ENCODE results near the gene SRP68. TPM values are rescaled to one million over a fixed set of nuclear protein-coding genes. Genes with fewer than 3 reads are reported as not detected.
A peak's percentile ranks its signal among the peaks of the same experiment; 100 is the strongest.

SRP68 gene
- total RNA-seq, 2 donors from 2014 or later = 73.9 to 78.0 TPM

- H3K27me3 Mint-ChIP-seq (ENCODE audit: insufficient read depth) = no peaks in the 10 kb centered on the region
Measured at GRCh38 chr17:76003915-76004314, 68.4 kb downstream of the SRP68 start.

GRCh38 chr17:76002100-76002499, 70.2 kb downstream of the SRP68 start:
- no peaks in the 10 kb centered on the region for H3K27me3 ChIP-seq (ENCODE audit: control insufficient read depth, insufficient read depth, low read length, poor library complexity, severe bottlenecking)
- Mint-ChIP-seq H3K27ac (no peak overlapping the region), H3K4me1 (no peaks in the 10 kb centered on the region), H3K4me3 (no peak overlapping the region), H3K36me3 (ENCODE audit: low read depth) (peaks cover 18% of the 10 kb centered on the region), H3K27me3 (ENCODE audit: insufficient read depth) (no peaks in the 10 kb centered on the region), H3K9me3 (no peaks in the 10 kb centered on the region)
- no peak overlapping the region for H3K27ac ChIP-seq (ENCODE audit: low read depth, low read length)
- H3K9ac ChIP-seq (ENCODE audit: extremely low read depth, low read length, poor library complexity, severe bottlenecking) = no peak overlapping the region
- no peaks in the 10 kb centered on the region for H3K9me3 ChIP-seq (ENCODE audit: control insufficient read depth, low read length)
- 94 to 98% methylated on average over 11 to 12 of the region's 12 CpGs for WGBS, 2 experiments (ENCODE audit: insufficient coverage in 1 of 2, insufficient read length in 1 of 2)
- no peak overlapping the region for H3K4me3 ChIP-seq (ENCODE audit: low read length)
- no peak for TF ChIP-seq CTCF (conservative IDR thresholded peaks at IDR 0.05)
- H3K4me1 ChIP-seq (ENCODE audit: control insufficient read depth, insufficient read depth, low read length) = no peaks in the 10 kb centered on the region
- peaks cover 11% of the 10 kb centered on the region for H3K36me3 ChIP-seq (ENCODE audit: control insufficient read depth, insufficient read depth, low read length)
- peak; percentile 47 for DNase-seq

More at GRCh38 chr17:76003915-76004314, 68.4 kb downstream of the SRP68 start:
- WGBS, 2 experiments (ENCODE audit: insufficient coverage in 1 of 2, insufficient read length in 1 of 2) = 89 to 100% methylated on average over 4 to 6 of the region's 6 CpGs
- H3K9ac ChIP-seq (ENCODE audit: extremely low read depth, low read length, poor library complexity, severe bottlenecking) = no peak overlapping the region
- DNase-seq = no peak
- H3K36me3 ChIP-seq (ENCODE audit: control insufficient read depth, insufficient read depth, low read length) = peaks cover 11% of the 10 kb centered on the region
- H3K4me3 ChIP-seq (ENCODE audit: low read length) = no peak overlapping the region
- Mint-ChIP-seq H3K9me3 (no peaks in the 10 kb centered on the region), H3K4me3 (no peak overlapping the region), H3K36me3 (ENCODE audit: low read depth) (peaks cover 13% of the 10 kb centered on the region), H3K4me1 (no peaks in the 10 kb centered on the region), H3K27ac (no peak overlapping the region)
- H3K9me3 ChIP-seq (ENCODE audit: control insufficient read depth, low read length) = no peaks in the 10 kb centered on the region
- H3K27me3 ChIP-seq (ENCODE audit: control insufficient read depth, insufficient read depth, low read length, poor library complexity, severe bottlenecking) = no peaks in the 10 kb centered on the region
- TF ChIP-seq CTCF (conservative IDR thresholded peaks at IDR 0.05) = no peak
- H3K4me1 ChIP-seq (ENCODE audit: control insufficient read depth, insufficient read depth, low read length) = no peaks in the 10 kb centered on the region
- no peak overlapping the region for H3K27ac ChIP-seq (ENCODE audit: low read depth, low read length)

GRCh38 chr17:76000755-76001521, 71.4 kb downstream of the SRP68 start, which contains the start of gene CDK3:
TSS of gene CDK3 (plus strand) at chr17:76000855. CDS start at chr17:76001426, 571 bp downstream.
- Mint-ChIP-seq H3K4me3 (no peak within 1 kb of the TSS), H3K9me3 (no peaks in the 10 kb centered on the region), H3K27me3 (ENCODE audit: insufficient read depth) (no peaks in the 10 kb centered on the region), H3K36me3 (ENCODE audit: low read depth) (peaks cover 18% of the 10 kb centered on the region), H3K27ac (peak within 1 kb of the TSS; percentile 84), H3K4me1 (no peaks in the 10 kb centered on the region)
- Histone ChIP-seq H3K4me3 (ENCODE audit: low read length) (no peak within 1 kb of the TSS), H3K9ac (ENCODE audit: extremely low read depth, low read length, poor library complexity, severe bottlenecking) (no peak within 1 kb of the TSS), H3K27ac (ENCODE audit: low read depth, low read length) (peak within 1 kb of the TSS; percentile 4), H3K27me3 (ENCODE audit: control insufficient read depth, insufficient read depth, low read length, poor library complexity, severe bottlenecking) (no peaks in the 10 kb centered on the region), H3K9me3 (ENCODE audit: control insufficient read depth, low read length) (no peaks in the 10 kb centered on the region), H3K4me1 (ENCODE audit: control insufficient read depth, insufficient read depth, low read length) (no peaks in the 10 kb centered on the region), H3K36me3 (ENCODE audit: control insufficient read depth, insufficient read depth, low read length) (peaks cover 11% of the 10 kb centered on the region)
- TF ChIP-seq CTCF (conservative IDR thresholded peaks at IDR 0.05) = no peak
- WGBS, 2 experiments (ENCODE audit: insufficient coverage in 1 of 2, insufficient read length in 1 of 2) = 83 to 88% methylated on average over 8 to 21 of the region's 21 CpGs
- no peak for DNase-seq

Data from endodermal cell (in vitro differentiated cells).